Left renal cortex interstitium (tissue), 4 donors: Measurements from ENCODE around the gene PKMYT1. TPM values are rescaled to one million over a fixed set of nuclear protein-coding genes. Genes with fewer than 3 reads are reported as not detected.

ENCODE experiments used
- polyA plus RNA-seq, 4 donors: library from polyadenylated mRNA; unstranded; fragments of 120-200 nt; gene quantifications; one replicate each; pipeline ENCODE4 v1.2.1, GENCODE V29; 2013; ENCODE audit not compliant: insufficient read length in 4 of 4

Gene PKMYT1
- polyA plus RNA-seq, 4 donors, result 9.8 to 29.0 (median 20.1) TPM

Other genes starting within 250 kb of the PKMYT1 start
- gene SRRM2, start 227.8 kb downstream of the PKMYT1 start, polyA plus RNA-seq, result 100 to 1,000 TPM; 392 to 919 (median 636) TPM
- gene ELOB, start 203.2 kb downstream of the PKMYT1 start, polyA plus RNA-seq, result 100 to 1,000 TPM; 205 to 367 (median 263) TPM
- under 1 TPM in 3 of 4 donors, not detected in 1; 0.13 to 0.97 (median 0.46) TPM for gene PRSS33, start 192.9 kb downstream of the PKMYT1 start, polyA plus RNA-seq
- not detected for gene PRSS41, start 182.0 kb downstream of the PKMYT1 start, polyA plus RNA-seq
- gene PRSS21, start 163.2 kb downstream of the PKMYT1 start, polyA plus RNA-seq, result not detected
- gene ZG16B, start 150.1 kb downstream of the PKMYT1 start, polyA plus RNA-seq, result 1 to 10 TPM in 1 of 4 donors, under 1 TPM in 3; 0.19 to 1.2 (median 0.61) TPM
- 10 to 100 TPM in 1 of 4 donors, 1 to 10 TPM in 3; 6.3 to 16.6 (median 8.4) TPM for gene PRSS22, start 122.3 kb downstream of the PKMYT1 start, polyA plus RNA-seq
- 10 to 100 TPM; 21.9 to 38.4 (median 27.9) TPM for gene FLYWCH2, start 97.2 kb downstream of the PKMYT1 start, polyA plus RNA-seq
- 10 to 100 TPM; 19.3 to 40.9 (median 25.4) TPM for gene FLYWCH1, start 68.5 kb downstream of the PKMYT1 start, polyA plus RNA-seq
- gene KREMEN2, start 16.2 kb downstream of the PKMYT1 start, polyA plus RNA-seq, result 1 to 10 TPM; 1.1 to 2.7 (median 2.3) TPM
- gene PAQR4, start 11.1 kb downstream of the PKMYT1 start, polyA plus RNA-seq, result 10 to 100 TPM in 2 of 4 donors, 1 to 10 TPM in 2; 8.7 to 11.4 (median 9.9) TPM
- 1 to 10 TPM; 2.2 to 4.8 (median 2.9) TPM for gene CLDN9, start 32.5 kb upstream of the PKMYT1 start, polyA plus RNA-seq
- gene CLDN6, start 37.7 kb upstream of the PKMYT1 start, polyA plus RNA-seq, result 10 to 100 TPM; 32.8 to 39.4 (median 35.9) TPM
- gene TNFRSF12A, start 39.9 kb upstream of the PKMYT1 start, polyA plus RNA-seq, result 10 to 100 TPM; 10.1 to 23.1 (median 16.9) TPM
- 10 to 100 TPM; 54.2 to 86.5 (median 68.9) TPM for gene HCFC1R1, start 43.5 kb upstream of the PKMYT1 start, polyA plus RNA-seq
- 10 to 100 TPM; 28.5 to 36.4 (median 33.1) TPM for gene THOC6, start 43.6 kb upstream of the PKMYT1 start, polyA plus RNA-seq
- gene BICDL2, start 56.5 kb upstream of the PKMYT1 start, polyA plus RNA-seq, result 1 to 10 TPM; 1.5 to 6.9 (median 2.5) TPM
- gene MMP25, start 66.1 kb upstream of the PKMYT1 start, polyA plus RNA-seq, result 1 to 10 TPM in 2 of 4 donors, under 1 TPM in 2; 0.51 to 3.2 (median 1.2) TPM
- gene IL32, start 85.2 kb upstream of the PKMYT1 start, polyA plus RNA-seq, result 10 to 100 TPM; 28.2 to 40.2 (median 32.9) TPM
- under 1 TPM; 0.18 to 0.49 (median 0.20) TPM for gene ZSCAN10, start 118.8 kb upstream of the PKMYT1 start, polyA plus RNA-seq
- gene ZNF205, start 132.1 kb upstream of the PKMYT1 start, polyA plus RNA-seq, result 10 to 100 TPM; 15.7 to 22.6 (median 17.8) TPM
- 10 to 100 TPM in 3 of 4 donors, 1 to 10 TPM in 1; 9.6 to 16.4 (median 15.4) TPM for gene ZNF213, start 154.6 kb upstream of the PKMYT1 start, polyA plus RNA-seq
- not detected for gene OR1F1, start 207.8 kb upstream of the PKMYT1 start, polyA plus RNA-seq